IPS-18a (cell line): Measurements from ENCODE around the gene CAMSAP1.

Source experiments
- H3K27ac ChIP-seq: one replicate; pipeline ENCODE4 v1.5.1; 2013; ENCODE audit warnings: low read length
- H3K27me3 ChIP-seq: one replicate; pipeline ENCODE4 v1.6.1; 2013; ENCODE audit warnings: mild to moderate bottlenecking, low read length; ENCODE audit not compliant: control insufficient read depth, insufficient read depth
- H3K36me3 ChIP-seq: one replicate; pipeline ENCODE4 v1.6.1; 2013; ENCODE audit warnings: low read depth, low read length; ENCODE audit not compliant: control insufficient read depth
- H3K4me1 ChIP-seq: one replicate; pipeline ENCODE4 v1.6.1; 2013; ENCODE audit warnings: low read depth, low read length; ENCODE audit not compliant: control insufficient read depth
- H3K4me3 ChIP-seq: one replicate; pipeline ENCODE4 v1.5.1; 2013; ENCODE audit warnings: low read length
- H3K9ac ChIP-seq: one replicate; pipeline ENCODE4 v1.6.1; 2013; ENCODE audit warnings: mild to moderate bottlenecking, low read length, moderate library complexity
- H3K9me3 ChIP-seq: one replicate; pipeline ENCODE4 v1.6.1; 2013; ENCODE audit warnings: low read depth, low read length; ENCODE audit not compliant: control insufficient read depth

Gene CAMSAP1

GRCh38 chr9:135883410-135884089 is 23.8 kb downstream of the CAMSAP1 start:
- Histone ChIP-seq H3K36me3 (peaks cover 8% of the 10 kb centered on the region), H3K9ac (no peak overlapping the region), H3K9me3 (no peaks in the 10 kb centered on the region), H3K27ac (no peak overlapping the region), H3K27me3 (no peaks in the 10 kb centered on the region), H3K4me3 (no peak overlapping the region), H3K4me1 (peaks cover 32% of the 10 kb centered on the region)

GRCh38 chr9:135882011-135882410 is 25.3 kb downstream of the CAMSAP1 start:
- Histone ChIP-seq H3K36me3 (peaks cover 8% of the 10 kb centered on the region), H3K4me3 (no peak overlapping the region), H3K9me3 (no peaks in the 10 kb centered on the region), H3K9ac (no peak overlapping the region), H3K27me3 (no peaks in the 10 kb centered on the region), H3K4me1 (peaks cover 26% of the 10 kb centered on the region), H3K27ac (no peak overlapping the region)

GRCh38 chr9:135880438-135880837 is 26.9 kb downstream of the CAMSAP1 start:
- peaks cover 8% of the 10 kb centered on the region for H3K36me3 ChIP-seq
- no peak overlapping the region for H3K9ac ChIP-seq
- H3K4me3 ChIP-seq, result no peak overlapping the region
- H3K4me1 ChIP-seq, result peaks cover 17% of the 10 kb centered on the region
- no peaks in the 10 kb centered on the region for H3K27me3 ChIP-seq
- H3K9me3 ChIP-seq, result no peaks in the 10 kb centered on the region
- H3K27ac ChIP-seq, result no peak overlapping the region

- Histone ChIP-seq H3K4me3 (no peak overlapping the region), H3K27ac (no peak overlapping the region), H3K27me3 (no peaks in the 10 kb centered on the region), H3K9me3 (no peaks in the 10 kb centered on the region), H3K36me3 (peaks cover 8% of the 10 kb centered on the region), H3K9ac (no peak overlapping the region), H3K4me1 (peaks cover 13% of the 10 kb centered on the region)
These were observed 27.7 kb downstream of the CAMSAP1 start for GRCh38 chr9:135879619-135880018.

- Histone ChIP-seq H3K9me3 (no peaks in the 10 kb centered on the region), H3K36me3 (peaks cover 8% of the 10 kb centered on the region), H3K4me1 (peaks cover 13% of the 10 kb centered on the region), H3K27me3 (no peaks in the 10 kb centered on the region), H3K4me3 (no peak overlapping the region), H3K27ac (no peak overlapping the region), H3K9ac (no peak overlapping the region)
These were observed 28.1 kb downstream of the CAMSAP1 start for GRCh38 chr9:135879237-135879601.

GRCh38 chr9:135878528-135879236 is 28.7 kb downstream of the CAMSAP1 start:
- H3K4me1 ChIP-seq, result peaks cover 13% of the 10 kb centered on the region
- no peaks in the 10 kb centered on the region for H3K27me3 ChIP-seq
- no peak overlapping the region for H3K9ac ChIP-seq
- no peak overlapping the region for H3K4me3 ChIP-seq
- no peak overlapping the region for H3K27ac ChIP-seq
- H3K9me3 ChIP-seq, result no peaks in the 10 kb centered on the region
- peaks cover 8% of the 10 kb centered on the region for H3K36me3 ChIP-seq

GRCh38 chr9:135877791-135878527 is 29.4 kb downstream of the CAMSAP1 start:
- Histone ChIP-seq H3K36me3 (peaks cover 8% of the 10 kb centered on the region), H3K27me3 (no peaks in the 10 kb centered on the region), H3K4me3 (no peak overlapping the region), H3K27ac (no peak overlapping the region), H3K4me1 (peaks cover 16% of the 10 kb centered on the region), H3K9ac (no peak overlapping the region), H3K9me3 (no peaks in the 10 kb centered on the region)

GRCh38 chr9:135876936-135877335 is 30.4 kb downstream of the CAMSAP1 start:
- no peak overlapping the region for H3K27ac ChIP-seq
- no peak overlapping the region for H3K9ac ChIP-seq
- H3K4me1 ChIP-seq, result peaks cover 26% of the 10 kb centered on the region
- peaks cover 7% of the 10 kb centered on the region for H3K36me3 ChIP-seq
- H3K4me3 ChIP-seq, result no peak overlapping the region
- H3K9me3 ChIP-seq, result no peaks in the 10 kb centered on the region
- no peaks in the 10 kb centered on the region for H3K27me3 ChIP-seq

GRCh38 chr9:135874859-135875258 is 32.5 kb downstream of the CAMSAP1 start:
- Histone ChIP-seq H3K27me3 (no peaks in the 10 kb centered on the region), H3K9ac (no peak overlapping the region), H3K9me3 (no peaks in the 10 kb centered on the region), H3K36me3 (no peaks in the 10 kb centered on the region), H3K4me1 (peaks cover 29% of the 10 kb centered on the region), H3K4me3 (no peak overlapping the region), H3K27ac (no peak overlapping the region)

GRCh38 chr9:135869909-135870308 is 37.4 kb downstream of the CAMSAP1 start:
- Histone ChIP-seq H3K27ac (no peak overlapping the region), H3K9me3 (no peaks in the 10 kb centered on the region), H3K27me3 (no peaks in the 10 kb centered on the region), H3K4me3 (no peak overlapping the region), H3K4me1 (peaks cover 21% of the 10 kb centered on the region), H3K9ac (no peak overlapping the region), H3K36me3 (no peaks in the 10 kb centered on the region)

GRCh38 chr9:135865531-135865930 is 41.8 kb downstream of the CAMSAP1 start:
- peaks cover 10% of the 10 kb centered on the region for H3K4me1 ChIP-seq
- peaks cover 3% of the 10 kb centered on the region for H3K36me3 ChIP-seq
- no peaks in the 10 kb centered on the region for H3K27me3 ChIP-seq
- H3K9me3 ChIP-seq, result no peaks in the 10 kb centered on the region
- H3K27ac ChIP-seq, result no peak overlapping the region
- no peak overlapping the region for H3K9ac ChIP-seq
- H3K4me3 ChIP-seq, result no peak overlapping the region
